ENCODE results near the gene MMEL1.

Gene MMEL1

DNA sequence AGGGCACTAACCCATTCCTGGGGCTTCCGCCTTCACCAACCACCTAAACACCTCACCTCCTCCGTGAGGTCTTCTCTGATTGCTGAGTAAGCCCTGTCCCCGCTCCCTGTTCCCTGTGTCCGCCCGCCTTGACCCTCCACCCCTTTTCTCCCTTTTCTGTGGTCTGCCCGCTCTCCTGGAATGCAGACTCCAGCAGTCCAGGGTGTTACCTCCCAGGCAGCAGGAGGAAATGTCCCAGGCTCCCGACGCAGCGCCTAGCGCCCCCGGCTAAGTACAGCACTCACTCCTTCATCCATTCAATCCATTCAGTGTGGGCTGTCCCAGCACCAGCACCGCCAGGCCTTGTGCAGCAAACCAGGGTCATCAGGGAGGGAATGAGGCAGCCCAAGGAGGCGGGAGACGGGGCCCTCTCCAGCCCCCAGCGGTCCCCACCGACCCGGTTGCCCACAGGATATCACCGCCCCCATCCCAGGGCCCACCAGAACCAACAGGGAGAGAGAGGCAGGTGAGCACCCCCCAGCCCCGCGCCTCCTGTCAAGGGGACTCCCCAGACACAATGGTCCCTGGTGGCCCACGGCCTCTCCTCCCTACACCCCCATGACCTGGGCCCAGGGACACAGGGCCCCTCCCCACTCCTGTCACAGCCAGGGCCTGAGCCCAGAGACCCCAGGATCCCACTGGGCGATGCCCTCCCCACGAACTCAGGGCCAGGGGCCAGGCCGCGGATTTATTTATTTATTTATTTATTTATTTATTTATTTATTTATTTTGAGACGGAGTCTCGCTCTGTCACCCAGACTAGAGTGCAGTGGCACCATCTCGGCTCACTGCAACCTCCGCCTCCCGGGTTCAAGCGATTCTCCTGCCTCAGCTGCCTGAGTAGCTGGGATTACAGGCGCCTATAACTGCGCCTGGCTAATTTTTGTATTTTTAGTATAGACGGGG lies 66.4 kb downstream of the MMEL1 start:
- Histone ChIP-seq H3K27me3 (ENCODE audit: control insufficient read depth in 3 of 3, insufficient read depth in 3 of 3, low read depth in 1 of 3, low read length in 3 of 3) (peaks cover 0 to 51% (median 0%) of the 10 kb centered on the region in 3 experiments), H3K4ac (ENCODE audit: low read length) (no peak overlapping the region), H3K36me3 (replicated peaks in 1 of 2; ENCODE audit: control insufficient read depth in 2 of 2, insufficient read depth in 2 of 2, low read length in 2 of 2) (no peaks in the 10 kb centered on the region), H3K4me2 (ENCODE audit: insufficient read depth, low read length, poor library complexity, severe bottlenecking) (no peak overlapping the region), H2BK12ac (ENCODE audit: low read length) (peak overlapping the region; percentile 84), H3K9ac (ENCODE audit: low read depth, low read length, poor library complexity) (peak overlapping the region; percentile 53), H4K8ac (ENCODE audit: low read depth, low read length) (no peak overlapping the region), H2BK5ac (ENCODE audit: low read length) (no peak overlapping the region), H2BK15ac (ENCODE audit: low read length) (peak overlapping the region; percentile 81), H3K23ac (ENCODE audit: low read depth, low read length, poor library complexity) (no peak overlapping the region), H4K91ac (ENCODE audit: low read depth, low read length, poor library complexity) (no peak overlapping the region), H2BK120ac (ENCODE audit: low read depth, low read length) (no peak overlapping the region), H3K9me3 (replicated peaks in 1 of 2; ENCODE audit: control insufficient read depth in 2 of 2, insufficient read depth in 1 of 2, low read depth in 1 of 2, low read length in 2 of 2) (no peaks in the 10 kb centered on the region), H3K79me1 (ENCODE audit: low read depth, low read length) (no peaks in the 10 kb centered on the region), H3K4me1 (ENCODE audit: control insufficient read depth in 2 of 2, insufficient read depth in 1 of 2, low read depth in 1 of 2, low read length in 2 of 2) (peaks cover 2% of the 10 kb centered on the region in 2 donors), H3K18ac (ENCODE audit: low read length) (peak overlapping the region; percentile 52), H2AFZ (ENCODE audit: low read length) (no peak overlapping the region), H3K4me3 (ENCODE audit: low read length in 2 of 2) (no peak overlapping the region), H3K27ac (replicated peaks; ENCODE audit: low read length) (no peak overlapping the region), H2AK5ac (ENCODE audit: low read depth, low read length) (peak overlapping the region; percentile 79), H3K14ac (ENCODE audit: low read length) (peak overlapping the region; percentile 28)
- DNase-seq (ENCODE audit: low spot score) = no peak
- WGBS, 2 donors (ENCODE audit: extremely low coverage in 2 of 2, insufficient read length in 2 of 2, insufficient replicate concordance in 1 of 2) = no CpG with 5 or more reads among the region's 34 CpGs

- Histone ChIP-seq H3K36me3 (replicated peaks in 1 of 2; ENCODE audit: control insufficient read depth in 2 of 2, insufficient read depth in 2 of 2, low read length in 2 of 2) (no peaks in the 10 kb centered on the region), H2BK15ac (ENCODE audit: low read length) (peak overlapping the region; percentile 96), H2BK120ac (ENCODE audit: low read depth, low read length) (no peak overlapping the region), H4K91ac (ENCODE audit: low read depth, low read length, poor library complexity) (no peak overlapping the region), H2AFZ (ENCODE audit: low read length) (no peak overlapping the region), H3K79me1 (ENCODE audit: low read depth, low read length) (no peaks in the 10 kb centered on the region), H2AK5ac (ENCODE audit: low read depth, low read length) (peak overlapping the region; percentile 98), H3K4me1 (ENCODE audit: control insufficient read depth in 2 of 2, insufficient read depth in 1 of 2, low read depth in 1 of 2, low read length in 2 of 2) (peaks cover 2% of the 10 kb centered on the region in 2 donors), H3K18ac (ENCODE audit: low read length) (peak overlapping the region; percentile 76), H3K27me3 (ENCODE audit: control insufficient read depth in 3 of 3, insufficient read depth in 3 of 3, low read depth in 1 of 3, low read length in 3 of 3) (peaks cover 0 to 37% (median 0%) of the 10 kb centered on the region in 3 experiments), H4K8ac (ENCODE audit: low read depth, low read length) (no peak overlapping the region), H2BK5ac (ENCODE audit: low read length) (no peak overlapping the region), H3K4me3 (ENCODE audit: low read length in 2 of 2) (no peak overlapping the region), H3K4me2 (ENCODE audit: insufficient read depth, low read length, poor library complexity, severe bottlenecking) (no peak overlapping the region), H3K27ac (replicated peaks; ENCODE audit: low read length) (no peak overlapping the region), H3K9ac (ENCODE audit: low read depth, low read length, poor library complexity) (no peak overlapping the region), H3K14ac (ENCODE audit: low read length) (peak overlapping the region; percentile 94), H3K9me3 (replicated peaks in 1 of 2; ENCODE audit: control insufficient read depth in 2 of 2, insufficient read depth in 1 of 2, low read depth in 1 of 2, low read length in 2 of 2) (no peaks in the 10 kb centered on the region), H3K23ac (ENCODE audit: low read depth, low read length, poor library complexity) (no peak overlapping the region), H2BK12ac (ENCODE audit: low read length) (peak overlapping the region; percentile 22), H3K4ac (ENCODE audit: low read length) (peak overlapping the region; percentile 37)
- no peak for DNase-seq (ENCODE audit: low spot score)
- WGBS, 2 donors (ENCODE audit: extremely low coverage in 2 of 2, insufficient read length in 2 of 2, insufficient replicate concordance in 1 of 2) = no CpG with 5 or more reads among the region's 14 CpGs
Measured at GRCh38 chr1:2564815-2565374, 67.9 kb downstream of the MMEL1 start.

GRCh38 chr1:2564006-2564814 lies 68.6 kb downstream of the MMEL1 start:
- no peak overlapping the region for H2BK12ac ChIP-seq (ENCODE audit: low read length)
- DNase-seq (ENCODE audit: low spot score) = no peak
- peak overlapping the region; percentile 96 for H2BK15ac ChIP-seq (ENCODE audit: low read length)
- H3K4me1 ChIP-seq (ENCODE audit: control insufficient read depth in 2 of 2, insufficient read depth in 1 of 2, low read depth in 1 of 2, low read length in 2 of 2) = peaks cover 2% of the 10 kb centered on the region in 2 donors
- no peak overlapping the region for H2BK120ac ChIP-seq (ENCODE audit: low read depth, low read length)
- no peak overlapping the region for H3K4me2 ChIP-seq (ENCODE audit: insufficient read depth, low read length, poor library complexity, severe bottlenecking)
- H3K18ac ChIP-seq (ENCODE audit: low read length) = peak overlapping the region; percentile 76
- H3K23ac ChIP-seq (ENCODE audit: low read depth, low read length, poor library complexity) = no peak overlapping the region
- no CpG with 5 or more reads among the region's 20 CpGs for WGBS, 2 donors (ENCODE audit: extremely low coverage in 2 of 2, insufficient read length in 2 of 2, insufficient replicate concordance in 1 of 2)
- peak overlapping the region; percentile 98 for H2AK5ac ChIP-seq (ENCODE audit: low read depth, low read length)
- no peaks in the 10 kb centered on the region for H3K9me3 ChIP-seq (replicated peaks in 1 of 2; ENCODE audit: control insufficient read depth in 2 of 2, insufficient read depth in 1 of 2, low read depth in 1 of 2, low read length in 2 of 2)
- no peak overlapping the region for H2AFZ ChIP-seq (ENCODE audit: low read length)
- H3K79me1 ChIP-seq (ENCODE audit: low read depth, low read length) = no peaks in the 10 kb centered on the region
- H3K27ac ChIP-seq (replicated peaks; ENCODE audit: low read length) = no peak overlapping the region
- H4K91ac ChIP-seq (ENCODE audit: low read depth, low read length, poor library complexity) = no peak overlapping the region
- H3K4me3 ChIP-seq (ENCODE audit: low read length in 2 of 2) = no peak overlapping the region
- H4K8ac ChIP-seq (ENCODE audit: low read depth, low read length) = no peak overlapping the region
- H2BK5ac ChIP-seq (ENCODE audit: low read length) = peak overlapping the region; percentile 46
- no peak overlapping the region for H3K9ac ChIP-seq (ENCODE audit: low read depth, low read length, poor library complexity)
- H3K14ac ChIP-seq (ENCODE audit: low read length) = peak overlapping the region; percentile 94
- H3K4ac ChIP-seq (ENCODE audit: low read length) = no peak overlapping the region
- peaks cover 0 to 37% (median 0%) of the 10 kb centered on the region in 3 experiments for H3K27me3 ChIP-seq (ENCODE audit: control insufficient read depth in 3 of 3, insufficient read depth in 3 of 3, low read depth in 1 of 3, low read length in 3 of 3)
- no peaks in the 10 kb centered on the region for H3K36me3 ChIP-seq (replicated peaks in 1 of 2; ENCODE audit: control insufficient read depth in 2 of 2, insufficient read depth in 2 of 2, low read length in 2 of 2)

Measured in neuronal stem cell (in vitro differentiated cells).